Activated naive CD8-positive, alpha-beta T cell treated with anti-CD3 and anti-CD28 coated beads, Interleukin-2, amount 10 ng/mL, durations not matched to agents 7 days and 5 days (primary cell): ENCODE data around the gene C12orf54. TPM values are rescaled to one million over a fixed set of nuclear protein-coding genes. Genes with fewer than 3 reads are reported as not detected.

Experiments used
- ATAC-seq: fragments of 150-1000 bp; cut with Tn5 transposase; one replicate; pipeline ENCODE4 v1.10.0; 2021; ENCODE audit warnings: low read depth, moderate library complexity
- POLR2A ChIA-PET: fragments of 350-600 bp; sonication (Branson Sonifier 250); formaldehyde crosslinking; loops from one replicate; lab custom pipeline; 2021; ENCODE audit warnings: antibody characterized with exemption; lab: Charles Lee
- DNase-seq: peaks from one replicate; pipeline ENCODE4 v3.0.0; 2021
- H3K27ac Mint-ChIP-seq: one replicate; pipeline ENCODE4 v1.8.0; 2022; ENCODE audit warnings: mild to moderate bottlenecking, mixed read lengths
- H3K27me3 Mint-ChIP-seq: one replicate; pipeline ENCODE4 v1.8.0; 2022; ENCODE audit warnings: mild to moderate bottlenecking, moderate library complexity, mixed read lengths
- H3K36me3 Mint-ChIP-seq: one replicate; pipeline ENCODE4 v1.8.0; 2021; ENCODE audit warnings: mild to moderate bottlenecking, mixed read lengths
- H3K4me1 Mint-ChIP-seq: one replicate; pipeline ENCODE4 v1.8.0; 2021; ENCODE audit warnings: mixed read lengths
- H3K4me3 Mint-ChIP-seq: one replicate; pipeline ENCODE4 v1.8.0; 2022; ENCODE audit warnings: mild to moderate bottlenecking, moderate library complexity, mixed read lengths
- H3K9me3 Mint-ChIP-seq: one replicate; pipeline ENCODE4 v1.8.0; 2021; ENCODE audit warnings: mixed read lengths
- total RNA-seq, 2 experiments: library from RNA; stranded (reverse); gene quantifications; one replicate each; pipeline ENCODE4 v1.2.3, GENCODE V29; 2021

The C12orf54 gene
- total RNA-seq, 2 experiments from 2014 or later: not detected

- no peaks in the 10 kb centered on the region for H3K27me3 Mint-ChIP-seq
- no peak for DNase-seq
- no peak overlapping the region for H3K27ac Mint-ChIP-seq
- no peaks in the 10 kb centered on the region for H3K9me3 Mint-ChIP-seq
- H3K36me3 Mint-ChIP-seq: no peaks in the 10 kb centered on the region
- no peak overlapping the region for H3K4me3 Mint-ChIP-seq
- peaks cover 10% of the 10 kb centered on the region for H3K4me1 Mint-ChIP-seq
- POLR2A ChIA-PET: interaction anchor here (0.5 kb wide), 1 partner anchor 89 kb away, joined by 3 read pairs; no protein-coding TSS in a partner anchor
- ATAC-seq: no peak
These were observed 45.8 kb downstream of the C12orf54 start for GRCh38 chr12:48527891-48528670.

- peaks cover 10% of the 10 kb centered on the region for H3K4me1 Mint-ChIP-seq
- no peak for DNase-seq
- no peak overlapping the region for H3K27ac Mint-ChIP-seq
- ATAC-seq: peak; percentile 42
- H3K4me3 Mint-ChIP-seq: peak overlapping the region; percentile 3
- POLR2A ChIA-PET: no interaction called here
- no peaks in the 10 kb centered on the region for H3K27me3 Mint-ChIP-seq
- peaks cover 8% of the 10 kb centered on the region for H3K9me3 Mint-ChIP-seq
- no peaks in the 10 kb centered on the region for H3K36me3 Mint-ChIP-seq
These were observed 50.3 kb downstream of the C12orf54 start for GRCh38 chr12:48532601-48533000.

GRCh38 chr12:48536602-48537001, 54.3 kb downstream of the C12orf54 start:
- POLR2A ChIA-PET: no interaction called here
- H3K27ac Mint-ChIP-seq: no peak overlapping the region
- no peak for ATAC-seq
- H3K4me3 Mint-ChIP-seq: no peak overlapping the region
- H3K4me1 Mint-ChIP-seq: peaks cover 13% of the 10 kb centered on the region
- H3K27me3 Mint-ChIP-seq: no peaks in the 10 kb centered on the region
- no peak for DNase-seq
- H3K9me3 Mint-ChIP-seq: peaks cover 8% of the 10 kb centered on the region
- H3K36me3 Mint-ChIP-seq: no peaks in the 10 kb centered on the region

GRCh38 chr12:48542300-48542928, 60.1 kb downstream of the C12orf54 start:
- no peak overlapping the region for H3K27ac Mint-ChIP-seq
- POLR2A ChIA-PET: interaction anchor here (0.7 kb wide), 1 partner anchor 75 kb away, joined by 3 read pairs; no protein-coding TSS in a partner anchor
- DNase-seq (peak; percentile 52), ATAC-seq (peak; percentile 47)
- H3K4me3 Mint-ChIP-seq: no peak overlapping the region
- peaks cover 3% of the 10 kb centered on the region for H3K4me1 Mint-ChIP-seq
- peaks cover 8% of the 10 kb centered on the region for H3K27me3 Mint-ChIP-seq
- H3K36me3 Mint-ChIP-seq: no peaks in the 10 kb centered on the region
- no peaks in the 10 kb centered on the region for H3K9me3 Mint-ChIP-seq

GRCh38 chr12:48545833-48546469, 63.7 kb downstream of the C12orf54 start:
- Mint-ChIP-seq H3K4me3 (no peak overlapping the region), H3K27ac (no peak overlapping the region), H3K27me3 (peaks cover 21% of the 10 kb centered on the region), H3K9me3 (peaks cover 4% of the 10 kb centered on the region), H3K36me3 (no peaks in the 10 kb centered on the region), H3K4me1 (no peaks in the 10 kb centered on the region)
- POLR2A ChIA-PET: no interaction called here
- ATAC-seq (no peak), DNase-seq (no peak)

Other genes with a start within 250 kb of the C12orf54 start
- gene ZNF641, start 131.6 kb upstream of the C12orf54 start, total RNA-seq: 10 to 100 TPM; 21.3 to 32.0 TPM
- not detected for gene ANP32D, start 9.9 kb upstream of the C12orf54 start, total RNA-seq
- not detected for gene OR8S1, start 43.1 kb downstream of the C12orf54 start, total RNA-seq
- gene LALBA, start 87.5 kb downstream of the C12orf54 start, total RNA-seq: not detected
- 10 to 100 TPM; 62.1 to 65.7 TPM for gene KANSL2, start 199.7 kb downstream of the C12orf54 start, total RNA-seq
- 10 to 100 TPM; 58.7 to 60.4 TPM for gene CCNT1, start 234.2 kb downstream of the C12orf54 start, total RNA-seq